Gastrocnemius medialis (tissue), 4 donors: ENCODE measurements around the gene JAG1.

ENCODE experiments used
- CTCF ChIP-seq, 5 experiments: fragments of 450-650 bp in 3 of 5; fragments of 200-600 bp in 2 of 5; sonication (generic) in 2 of 5; IDR thresholded peaks in 4 of 5; conservative IDR thresholded peaks in 1 of 5; 1 replicate in 4 of 5; 2 replicates in 1 of 5; pipeline ENCODE4 v1.5.1; 2016 to 2019; ENCODE audit warnings: antibody characterized with exemption in 5 of 5, mild to moderate bottlenecking in 3 of 5, moderate library complexity in 3 of 5
- POLR2A ChIP-seq, 2 donors: fragments of 450-650 bp; IDR thresholded peaks; one replicate each; pipeline ENCODE4 v1.6.1; 2017; ENCODE audit warnings: antibody characterized with exemption in 2 of 2, mild to moderate bottlenecking in 2 of 2, moderate library complexity in 2 of 2

GRCh38 chr20:10707791-10708190 lies 34.0 kb upstream of the JAG1 start:
- TF ChIP-seq CTCF (IDR thresholded peaks at IDR 0.05 in 4 of 5, conservative IDR thresholded peaks at IDR 0.05 in 1 of 5) = no peak
- no peak for TF ChIP-seq POLR2A (IDR thresholded peaks at IDR 0.05)
